GM19463 (cell line): Measurements from ENCODE around the gene APBB3.
A peak's percentile ranks its signal among the peaks of the same experiment; 100 is the strongest.
"Not testable (repeated sequence)": the region's sequence is repeated elsewhere in the genome, so short reads cannot be mapped to it uniquely, and the experiment has no call there.

Experiments used
- ATAC-seq: cut with Tn5 transposase; IDR thresholded peaks from one replicate; pipeline ENCODE4 v1.9.1; 2021; ENCODE audit warnings: mild to moderate bottlenecking, moderate library complexity; ENCODE audit not compliant: unreplicated experiment

The APBB3 gene

DNA sequence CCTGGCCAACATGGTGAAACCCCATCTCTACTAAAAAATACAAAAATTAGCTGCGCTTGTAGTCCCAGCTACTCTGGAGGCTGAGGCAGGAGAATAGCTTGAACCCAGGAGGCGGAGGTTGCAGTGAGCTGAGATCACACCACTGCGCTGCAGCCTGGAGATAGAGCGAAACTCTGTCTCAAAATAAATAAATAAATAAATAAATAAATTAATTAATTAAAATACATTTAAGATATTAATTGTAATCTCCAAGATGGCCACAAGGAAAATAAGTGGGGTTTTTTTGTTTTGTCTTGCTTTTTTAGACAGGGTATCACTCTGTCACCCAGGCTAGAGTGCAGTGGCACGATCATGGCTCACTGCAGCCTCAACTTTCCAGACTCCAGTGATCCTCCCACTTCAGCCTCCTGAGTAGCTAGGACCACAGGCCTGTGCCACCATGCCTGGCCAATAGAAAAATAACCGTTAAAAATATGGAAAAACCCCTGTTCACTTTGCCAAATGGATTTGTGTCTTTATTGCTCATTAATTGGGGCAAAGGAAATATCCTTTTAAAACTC lies 14.9 kb upstream of the APBB3 start:
- not testable (repeated sequence) for ATAC-seq

DNA sequence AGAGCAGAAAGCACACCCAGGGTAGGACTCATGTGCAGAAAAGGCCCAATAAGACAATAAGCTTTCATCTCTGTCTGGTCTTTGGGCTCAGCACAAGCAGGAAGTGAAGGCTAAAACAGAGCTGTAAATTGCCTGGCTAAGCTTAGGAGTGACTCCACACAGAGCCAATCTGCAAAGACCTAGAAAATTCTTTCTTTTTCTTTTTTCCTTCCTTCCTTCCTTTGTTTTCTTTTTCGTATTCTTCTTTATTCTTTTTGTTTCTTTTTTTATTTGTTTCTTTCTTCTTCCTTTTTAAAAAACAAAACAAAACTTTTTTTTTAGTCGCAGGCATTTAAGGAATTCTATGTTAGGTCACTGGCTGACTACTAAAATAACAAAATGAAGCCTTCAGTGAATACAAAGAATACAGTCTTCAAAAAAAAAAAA lies 12.4 kb upstream of the APBB3 start:
- no peak for ATAC-seq

DNA sequence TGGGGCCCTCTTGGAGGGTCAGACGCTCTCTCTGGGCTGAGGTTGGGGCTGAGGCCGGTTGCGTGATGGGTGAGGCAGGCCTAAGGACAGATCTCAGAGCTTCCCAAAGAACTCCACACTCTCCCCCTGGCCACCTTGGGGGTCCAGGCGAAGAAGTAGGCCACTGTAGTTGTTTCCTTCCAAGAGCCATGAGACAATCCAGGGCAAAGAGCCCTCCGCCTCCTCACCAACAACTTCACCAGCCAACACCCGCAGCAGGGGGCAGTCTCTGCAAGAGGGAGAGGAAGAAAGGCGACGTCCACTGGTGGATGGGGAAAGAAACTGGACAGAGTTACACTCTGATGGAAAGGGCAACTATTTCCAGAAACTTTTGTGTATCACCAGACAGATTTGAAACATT lies 10.9 kb upstream of the APBB3 start:
- ATAC-seq: no peak

DNA sequence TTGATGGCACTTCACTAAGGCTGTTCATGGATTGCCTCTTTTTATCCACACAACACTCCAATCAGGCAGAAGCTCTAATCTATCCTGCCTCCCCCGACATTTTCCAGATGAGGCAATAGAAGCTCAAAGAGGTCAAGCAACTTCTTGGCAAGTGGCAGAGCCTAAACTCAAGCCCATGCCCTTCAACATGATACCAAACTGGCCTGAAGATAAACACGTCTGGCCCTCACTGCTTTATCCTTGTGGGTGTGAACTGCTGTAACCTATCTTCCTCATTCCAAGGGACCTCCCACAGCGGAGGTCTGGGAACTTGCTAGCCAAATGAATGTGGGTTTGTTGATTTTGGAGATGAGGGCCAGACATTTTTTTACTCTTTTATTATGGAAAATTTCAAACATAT lies 9.8 kb upstream of the APBB3 start:
- no peak for ATAC-seq

DNA sequence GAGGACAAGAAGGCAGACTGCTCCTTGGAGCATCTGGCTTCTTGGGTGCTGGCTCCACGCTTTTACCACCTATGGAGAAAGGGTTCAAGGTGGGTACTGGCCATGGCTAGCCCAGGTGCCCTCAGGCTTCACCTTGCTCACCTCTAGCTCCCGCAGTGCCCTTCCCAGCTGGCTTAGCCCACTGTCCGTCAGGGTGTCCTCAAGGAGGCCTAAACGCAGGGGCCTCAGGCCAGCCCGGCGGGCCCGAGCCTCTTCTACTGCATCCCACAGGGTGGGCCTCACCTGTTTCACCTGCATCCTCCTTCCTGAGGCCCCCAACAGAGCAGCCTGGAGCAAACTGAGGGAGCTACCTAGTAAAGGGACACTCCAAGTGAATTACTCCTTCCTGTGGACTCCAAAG lies 9.3 kb upstream of the APBB3 start:
- no peak for ATAC-seq

DNA sequence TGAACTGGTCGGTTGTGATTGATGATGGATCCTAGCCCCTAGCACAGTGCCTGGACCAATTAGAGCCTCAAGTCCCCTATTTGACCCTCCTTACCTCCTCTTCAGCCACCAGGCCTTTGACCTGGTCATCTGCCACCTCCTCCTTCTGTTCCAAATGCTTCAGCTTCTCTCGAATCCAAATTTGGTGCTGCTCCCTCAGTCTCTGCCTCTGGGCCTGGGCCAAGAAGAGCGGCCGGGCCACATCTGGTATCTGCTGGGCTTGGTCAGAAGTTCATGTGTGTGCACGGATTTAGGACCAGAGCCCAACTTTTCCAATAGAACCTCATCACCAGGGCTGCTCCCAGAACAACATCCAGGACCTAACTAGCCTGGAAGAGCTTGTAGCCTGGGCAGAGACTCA lies 6.7 kb upstream of the APBB3 start:
- ATAC-seq: no peak

DNA sequence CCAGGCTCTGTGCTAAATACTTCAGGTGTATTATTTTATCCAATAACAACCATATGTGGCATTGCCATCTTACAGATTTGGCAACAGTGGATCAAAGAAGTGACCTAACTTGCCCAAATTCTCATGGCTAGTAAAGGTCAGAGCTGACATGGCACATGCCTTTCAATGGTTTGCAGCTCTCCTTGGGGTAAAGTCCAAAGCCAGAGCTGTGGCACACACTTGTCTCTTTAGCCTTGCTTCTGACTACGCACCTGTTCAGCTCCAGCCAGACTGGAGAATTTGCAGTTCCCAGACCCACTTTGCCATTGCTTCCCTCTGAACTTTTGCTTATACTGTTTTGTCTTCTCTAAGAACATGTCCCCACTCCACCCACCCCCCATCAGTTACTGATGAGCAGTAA lies 6.1 kb upstream of the APBB3 start:
- ATAC-seq: no peak

DNA sequence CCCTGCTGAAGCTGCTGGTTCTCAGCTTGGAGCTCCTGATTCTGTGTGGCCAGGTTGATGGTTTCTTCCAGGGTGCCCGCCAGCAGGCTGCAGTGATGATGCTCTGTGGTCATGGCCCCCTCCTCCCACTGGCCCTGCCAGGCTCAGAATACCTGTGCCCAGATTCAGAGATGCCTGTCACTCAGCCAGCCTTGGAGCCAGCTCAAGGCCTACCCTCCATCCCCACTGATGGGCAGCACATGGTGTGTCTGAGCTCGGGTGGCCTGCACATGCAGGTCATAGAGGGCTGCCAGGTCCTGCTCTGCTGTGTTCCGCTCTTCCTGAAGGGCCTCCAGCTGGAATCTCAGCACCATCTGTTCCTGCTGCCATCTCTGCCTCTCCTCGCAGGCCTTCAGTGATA lies 5.7 kb upstream of the APBB3 start:
- no peak for ATAC-seq

DNA sequence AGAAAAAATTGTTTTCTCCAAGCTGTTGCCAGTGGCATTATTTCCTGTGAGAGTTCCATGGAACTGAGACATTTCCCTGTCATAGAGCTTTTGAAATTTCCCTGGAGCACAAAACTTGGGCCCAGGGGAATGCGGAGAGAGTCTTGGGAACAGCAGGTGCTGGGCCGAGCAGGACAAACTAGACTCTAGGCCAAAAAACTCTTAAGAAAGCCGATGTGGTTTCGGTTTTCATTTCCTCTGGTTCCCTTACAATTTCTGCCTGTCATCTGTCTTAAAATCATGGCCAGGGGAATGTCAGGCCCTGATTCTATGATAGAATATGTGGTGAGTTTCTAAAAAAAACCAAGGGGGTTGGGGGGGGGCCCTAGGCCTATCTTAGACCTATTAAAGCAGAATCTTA lies 4.8 kb upstream of the APBB3 start:
- peak; percentile 20 for ATAC-seq

DNA sequence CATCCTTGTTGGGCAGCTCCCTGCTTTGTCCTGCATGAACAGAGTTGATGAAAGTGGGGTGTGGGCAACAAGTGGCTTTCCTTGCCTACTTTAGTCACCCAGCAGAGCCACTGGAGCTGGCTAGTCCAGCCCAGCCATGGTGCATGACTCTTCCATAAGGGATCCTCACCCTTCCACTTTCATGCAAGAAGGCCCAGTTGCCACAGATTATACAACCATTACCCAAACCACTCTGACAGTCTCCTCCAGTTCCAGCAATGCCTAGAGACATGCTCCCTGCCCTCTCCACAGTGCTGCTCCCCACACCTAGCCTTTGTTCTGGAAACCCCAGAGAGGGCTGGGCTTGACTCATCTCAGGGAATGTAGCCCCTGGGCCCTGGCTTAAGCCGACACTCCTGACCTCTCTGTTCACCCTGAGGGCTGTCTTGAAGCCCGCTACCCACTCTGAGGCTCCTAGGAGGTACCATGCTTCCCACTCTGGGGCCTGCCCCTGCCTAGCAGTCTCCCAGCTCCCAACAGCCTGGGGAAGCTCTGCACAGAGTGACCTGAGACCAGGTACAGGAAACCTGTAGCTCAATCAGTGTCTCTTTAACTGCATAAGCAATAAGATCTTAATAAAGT lies 4.2 kb upstream of the APBB3 start:
- ATAC-seq: no peak

DNA sequence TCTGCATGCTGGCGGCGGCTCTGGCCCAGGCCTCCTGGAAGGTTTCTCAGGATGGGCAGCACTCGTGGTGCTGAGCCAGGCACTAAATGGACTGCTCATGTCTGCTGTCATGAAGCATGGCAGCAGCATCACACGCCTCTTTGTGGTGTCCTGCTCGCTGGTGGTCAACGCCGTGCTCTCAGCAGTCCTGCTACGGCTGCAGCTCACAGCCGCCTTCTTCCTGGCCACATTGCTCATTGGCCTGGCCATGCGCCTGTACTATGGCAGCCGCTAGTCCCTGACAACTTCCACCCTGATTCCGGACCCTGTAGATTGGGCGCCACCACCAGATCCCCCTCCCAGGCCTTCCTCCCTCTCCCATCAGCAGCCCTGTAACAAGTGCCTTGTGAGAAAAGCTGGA lies 3.5 kb upstream of the APBB3 start:
- no peak for ATAC-seq

DNA sequence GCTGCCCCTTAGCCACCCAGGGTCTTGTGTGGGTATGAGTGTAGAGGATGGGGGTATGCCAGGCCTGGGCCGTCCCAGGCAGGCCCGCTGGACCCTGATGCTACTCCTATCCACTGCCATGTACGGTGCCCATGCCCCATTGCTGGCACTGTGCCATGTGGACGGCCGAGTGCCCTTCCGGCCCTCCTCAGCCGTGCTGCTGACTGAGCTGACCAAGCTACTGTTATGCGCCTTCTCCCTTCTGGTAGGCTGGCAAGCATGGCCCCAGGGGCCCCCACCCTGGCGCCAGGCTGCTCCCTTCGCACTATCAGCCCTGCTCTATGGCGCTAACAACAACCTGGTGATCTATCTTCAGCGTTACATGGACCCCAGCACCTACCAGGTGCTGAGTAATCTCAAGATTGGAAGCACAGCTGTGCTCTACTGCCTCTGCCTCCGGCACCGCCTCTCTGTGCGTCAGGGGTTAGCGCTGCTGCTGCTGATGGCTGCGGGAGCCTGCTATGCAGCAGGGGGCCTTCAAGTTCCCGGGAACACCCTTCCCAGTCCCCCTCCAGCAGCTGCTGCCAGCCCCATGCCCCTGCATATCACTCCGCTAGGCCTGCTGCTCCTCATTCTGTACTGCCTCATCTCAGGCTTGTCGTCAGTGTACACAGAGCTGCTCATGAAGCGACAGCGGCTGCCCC lies 2.9 kb upstream of the APBB3 start:
- ATAC-seq: no peak

DNA sequence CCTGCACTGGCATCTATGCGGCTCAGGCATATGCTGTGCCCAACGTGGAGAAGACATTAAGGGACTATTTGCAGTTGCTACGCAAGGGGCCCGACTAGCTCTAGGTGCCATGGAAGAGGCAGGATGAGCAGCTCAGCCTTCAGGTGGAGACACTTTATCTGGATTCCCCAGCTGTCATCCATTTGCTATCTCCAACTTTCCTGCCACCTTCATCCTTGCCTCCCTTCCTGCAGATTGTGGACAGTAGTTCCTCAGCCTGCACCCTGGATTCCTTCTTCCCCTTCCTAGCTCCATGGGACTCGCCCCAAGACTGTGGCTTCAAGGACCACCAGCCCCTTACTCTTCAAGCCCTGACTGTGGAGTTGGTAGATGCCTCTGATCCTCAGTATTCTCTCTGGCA lies 2.3 kb upstream of the APBB3 start:
- no peak for ATAC-seq

DNA sequence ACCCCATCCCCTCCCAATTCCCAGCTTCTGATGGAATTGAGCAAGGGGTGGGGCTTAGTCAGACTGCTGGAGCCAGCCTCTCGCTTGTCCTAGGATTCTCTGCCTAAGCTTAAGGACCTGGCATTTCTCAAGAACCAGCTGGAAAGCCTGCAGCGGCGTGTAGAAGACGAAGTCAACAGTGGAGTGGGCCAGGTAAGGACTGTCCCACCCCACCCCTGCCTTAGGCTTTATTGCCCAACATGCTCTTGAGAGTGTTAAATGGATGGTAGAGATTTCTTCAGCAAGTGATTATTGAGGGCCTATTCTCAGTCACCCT lies 1.3 kb upstream of the APBB3 start:
- ATAC-seq: no peak

DNA sequence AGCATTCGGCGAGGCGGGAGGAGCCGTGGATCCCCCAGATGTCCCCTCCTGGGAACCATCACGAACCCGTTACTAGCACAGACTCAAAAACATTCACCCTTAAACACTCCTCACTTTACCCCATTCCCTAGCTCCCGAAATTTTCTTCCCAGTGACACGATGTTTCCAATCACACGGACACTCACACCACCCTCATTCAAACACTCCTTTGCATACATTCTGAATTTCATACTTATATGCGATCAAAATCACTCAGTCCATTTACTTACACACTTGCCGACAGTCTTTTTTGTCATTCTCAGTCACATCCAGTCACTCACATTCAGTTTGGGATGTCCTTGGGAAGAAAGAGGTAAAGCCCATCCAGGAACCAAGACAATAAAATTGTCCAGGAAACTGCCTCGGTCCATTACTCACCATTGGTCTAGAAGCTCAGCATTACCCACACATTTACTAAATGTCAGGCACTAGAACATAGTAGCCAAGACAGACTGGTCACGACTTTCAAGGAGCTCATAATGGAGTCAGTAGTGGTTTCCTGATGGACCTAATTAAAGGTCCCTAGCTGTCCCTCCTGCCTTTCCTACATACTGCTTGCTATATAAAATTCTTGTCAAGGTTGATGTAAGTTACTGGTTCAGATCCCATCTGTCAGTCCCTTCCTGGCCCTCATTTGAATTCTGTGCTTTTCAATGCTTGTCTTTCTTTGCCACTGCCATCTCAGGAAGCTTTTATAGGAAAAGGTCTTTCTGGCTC lies 804 bp upstream of the APBB3 start:
- ATAC-seq: no peak

DNA sequence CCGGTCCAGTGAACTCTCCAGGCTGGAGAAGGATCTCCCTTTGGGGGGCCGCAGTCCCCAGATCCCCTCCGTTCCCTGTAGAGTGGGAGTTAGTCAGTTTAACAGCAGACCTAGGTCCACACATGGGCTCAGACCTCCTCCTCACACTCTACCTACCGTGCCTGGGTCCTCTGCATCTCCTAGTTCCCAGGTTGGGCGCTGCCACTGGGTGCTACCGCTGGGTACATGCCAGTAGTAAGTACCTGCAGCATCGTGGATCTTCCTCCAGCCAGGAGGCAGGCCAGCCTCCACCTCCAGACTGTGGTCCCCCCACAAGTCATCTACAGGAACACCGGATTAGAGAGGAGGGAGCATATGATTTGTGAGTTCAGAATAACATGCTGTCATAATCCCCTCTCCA lies 802 bp downstream of the APBB3 start:
- ATAC-seq: no peak

DNA sequence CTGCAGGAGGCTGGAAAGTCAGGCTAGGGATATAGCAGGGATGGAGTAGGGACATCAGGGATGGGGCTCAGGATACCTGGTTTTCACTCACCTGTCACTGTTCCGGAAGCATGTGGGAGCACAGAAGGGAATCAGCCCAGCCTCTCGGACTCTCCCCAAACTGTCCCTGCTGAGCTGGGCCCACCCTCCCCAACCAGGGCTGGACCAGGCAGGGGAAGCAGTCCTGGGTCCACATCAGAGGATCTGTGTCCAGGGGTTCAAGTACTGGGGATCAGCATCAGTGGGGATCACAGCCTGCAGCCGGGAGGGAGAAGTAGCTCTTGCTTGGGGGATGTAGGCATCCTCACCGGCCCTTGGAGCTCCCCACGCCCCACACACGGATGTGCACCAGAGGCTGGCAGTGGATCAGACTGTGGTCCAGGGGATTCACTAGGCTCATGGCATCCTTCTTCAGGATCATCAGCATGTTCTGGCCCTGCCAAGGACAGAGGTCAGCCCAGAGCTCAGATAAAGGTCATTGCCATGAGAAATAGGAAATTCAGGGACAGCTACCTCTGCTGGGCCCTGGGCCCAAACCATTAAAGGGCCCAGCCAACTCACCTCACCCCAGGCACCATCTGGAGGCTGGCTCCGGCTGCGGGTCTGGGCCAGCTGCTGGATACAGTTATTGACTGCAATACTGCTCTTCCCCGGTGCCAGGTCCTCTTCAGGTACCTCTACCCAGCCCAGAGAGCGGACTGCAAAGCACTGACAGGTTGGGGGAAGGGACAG lies 2.5 kb downstream of the APBB3 start:
- no peak for ATAC-seq

DNA sequence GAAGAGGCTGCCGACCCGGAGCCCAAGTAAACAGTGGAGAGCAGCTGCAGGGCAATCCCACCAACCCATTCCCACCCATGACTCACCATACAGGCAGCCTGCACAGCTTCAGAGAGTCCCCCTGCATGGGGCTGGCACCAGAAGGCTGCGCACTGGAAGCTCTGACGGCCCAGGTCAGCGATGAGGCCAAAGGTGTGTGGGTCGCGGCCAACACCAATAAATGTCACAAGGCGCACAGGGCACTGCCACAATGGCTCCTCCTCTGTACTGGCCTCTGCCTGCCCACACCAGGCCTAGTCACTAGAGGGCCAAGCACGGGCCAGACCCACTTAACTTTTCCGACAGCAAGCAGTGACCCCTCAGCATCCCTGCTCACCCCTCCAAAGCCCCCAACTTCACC lies 4.2 kb downstream of the APBB3 start:
- ATAC-seq: no peak

DNA sequence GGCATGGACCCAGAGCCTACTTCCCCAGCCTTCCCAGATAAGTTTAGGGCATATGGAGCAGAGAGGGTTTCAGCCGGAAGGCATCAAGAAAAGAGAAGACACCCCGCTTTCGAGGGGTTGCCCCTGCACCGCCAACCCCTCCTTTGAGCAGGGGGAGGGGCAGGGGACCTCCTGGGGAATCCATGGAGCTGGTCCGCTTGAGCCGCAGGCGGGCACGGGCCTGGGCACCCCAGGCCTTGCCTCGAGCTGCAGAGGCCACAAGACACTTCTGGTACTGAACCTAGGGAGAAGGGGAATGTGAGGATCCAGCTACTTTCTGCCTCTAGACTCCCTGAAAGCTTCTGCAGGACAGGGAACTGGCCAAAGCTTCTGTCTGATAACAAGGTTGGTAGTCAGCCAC lies 5.9 kb downstream of the APBB3 start:
- no peak for ATAC-seq

DNA sequence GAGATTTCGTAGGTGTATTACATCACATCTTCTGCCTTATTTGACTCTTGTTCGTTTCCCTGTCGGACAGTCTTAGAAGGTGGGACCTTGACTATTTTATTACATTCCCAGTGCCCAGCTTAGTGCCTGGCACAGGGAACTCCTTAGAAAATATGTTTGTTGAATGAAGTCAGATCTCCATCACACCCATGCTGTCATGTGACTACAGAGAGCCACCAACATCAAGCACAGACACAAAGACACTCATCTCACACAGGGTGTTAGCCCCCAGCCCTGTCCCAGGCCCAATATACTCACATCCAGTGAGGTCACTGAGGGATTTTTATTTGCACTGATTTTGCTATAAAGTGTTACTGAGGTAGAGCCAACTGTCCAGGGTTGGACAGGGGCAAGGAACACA lies 6.4 kb downstream of the APBB3 start:
- no peak for ATAC-seq

DNA sequence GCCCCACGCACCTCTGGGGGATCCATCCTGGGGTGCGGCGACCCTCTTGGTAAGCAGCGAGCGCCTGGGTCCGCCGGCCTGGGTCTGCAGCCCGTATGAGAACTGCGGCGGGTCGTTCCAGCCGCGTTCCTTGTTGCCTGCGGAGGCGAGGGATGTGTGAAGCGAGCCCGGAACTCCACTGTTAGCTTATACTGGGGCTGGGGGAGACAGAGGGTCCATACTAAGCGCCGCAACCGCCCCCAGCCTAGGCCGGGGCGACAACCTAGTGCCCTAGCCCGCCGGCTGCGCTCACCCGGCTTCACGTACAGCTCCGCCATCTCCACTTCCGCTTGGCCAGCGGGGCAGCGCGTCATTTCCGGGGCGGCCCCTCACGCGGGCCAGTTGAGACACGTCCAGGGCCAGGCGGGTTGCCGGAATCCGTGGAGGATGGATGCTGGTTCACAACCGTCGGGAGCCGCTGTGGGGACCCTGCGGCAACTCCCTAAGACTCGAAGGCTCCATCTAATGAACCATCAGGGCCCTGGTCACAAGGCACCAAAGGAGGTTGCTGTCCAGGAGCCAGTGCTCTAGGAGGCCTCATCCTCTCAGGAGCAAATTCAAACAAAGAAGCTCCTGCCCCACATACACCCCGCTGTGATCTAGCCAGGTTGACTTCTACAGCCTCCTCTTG lies 7.1 kb downstream of the APBB3 start, which contains the start of gene SRA1:
Gene SRA1 (minus strand): TSS at position 338 of the 670 bp plus-strand sequence. CDS start 21 bp downstream, at position 317.
- ATAC-seq: peak; percentile 98
